Cardiac septum (tissue), 1 donor: ENCODE measurements around the gene SRPK2. TPM values are rescaled to one million over a fixed set of nuclear protein-coding genes. Genes with fewer than 3 reads are reported as not detected.
"Not testable (repeated sequence)": the region's sequence is repeated elsewhere in the genome, so short reads cannot be mapped to it uniquely, and the experiment has no call there.

Experiments
- DNase-seq: peaks from one replicate; pipeline ENCODE4 v3.0.0-alpha.2; 2020; ENCODE audit warnings: low spot score
- intact Hi-C: fragments of 100-400 bp; cut with DNase I; formaldehyde crosslinking; loops from one replicate; pipeline ENCODE4 v1.14.0; 2022
- total RNA-seq: library from RNA; stranded (reverse); fragmentation: NEBNext Ultra II Directional; extraction: Animal tissue kit (Norgen Biotek cat#: 25700); gene quantifications from one replicate; pipeline ENCODE4 v1.2.1, GENCODE V29; 2021
- donor health status: DM: no; HTN: no; CAD: no.

The SRPK2 gene
- total RNA-seq, 1 donor from 2014 or later = 37.8 TPM

DNA sequence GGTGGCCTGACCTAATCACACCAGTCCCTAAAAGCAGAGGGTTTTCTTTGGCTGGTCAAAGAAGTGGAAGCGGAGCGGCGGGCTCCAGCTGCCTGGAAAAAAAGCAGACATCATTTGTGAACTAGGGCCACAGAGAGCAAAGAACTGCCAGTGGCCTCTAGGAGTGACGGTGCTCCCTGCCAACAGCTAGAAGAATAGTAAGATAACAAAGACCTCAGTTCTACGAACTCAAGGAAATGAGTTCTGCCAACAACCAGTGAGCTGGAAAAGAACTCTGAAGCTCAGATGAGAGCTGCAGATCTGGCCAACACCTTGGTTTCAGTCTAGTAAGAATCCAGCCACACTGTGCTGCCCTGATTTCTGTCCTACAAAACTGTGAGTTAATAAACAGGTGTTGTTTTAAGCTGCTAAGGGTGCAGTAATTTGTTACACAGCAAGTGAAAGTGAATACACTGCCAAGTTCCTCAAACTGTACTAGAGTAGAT is 178.0 kb downstream of the SRPK2 start:
- no peak for DNase-seq
- intact Hi-C loops = no loop called here

DNA sequence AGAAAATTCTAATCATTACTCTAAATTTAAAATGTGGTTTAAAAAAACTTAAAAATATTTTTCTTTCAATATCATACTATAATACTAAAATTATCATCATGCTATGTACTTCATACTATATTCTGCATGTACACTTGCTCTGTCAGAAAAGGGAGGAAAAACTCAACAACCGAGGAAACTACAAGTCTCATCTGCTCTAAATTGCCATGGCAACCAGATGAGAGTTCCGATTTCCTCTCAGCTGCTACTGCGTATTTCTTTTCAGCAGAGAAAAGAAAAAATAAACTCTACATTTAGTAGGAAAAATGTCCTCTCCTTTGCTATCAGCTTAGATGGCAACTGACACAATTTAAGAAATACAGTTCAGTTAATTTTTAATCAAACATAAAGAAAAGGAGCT is 178.9 kb downstream of the SRPK2 start:
- DNase-seq = no peak
- intact Hi-C loops = no loop called here

DNA sequence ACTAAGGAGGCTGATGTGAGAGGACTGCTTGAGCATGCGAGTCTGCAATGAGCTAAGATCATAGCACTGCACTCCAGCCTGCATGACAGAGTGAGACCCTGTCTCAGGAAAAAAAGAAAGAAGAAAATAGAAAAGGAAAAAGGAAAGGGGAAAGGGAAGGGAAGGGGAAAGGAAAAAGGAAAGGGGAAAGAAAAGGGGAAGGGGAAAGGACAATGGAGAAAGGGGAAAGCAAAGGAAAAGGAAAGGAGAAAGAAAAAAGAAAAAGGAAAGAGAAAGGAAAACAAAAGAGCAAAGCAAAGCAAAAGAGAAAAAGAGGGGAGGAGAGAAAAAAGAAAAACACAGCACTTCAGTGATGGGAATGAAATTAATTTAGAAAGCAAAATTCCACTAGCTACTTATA is 179.3 kb downstream of the SRPK2 start:
- no peak for DNase-seq
- intact Hi-C loops = no loop called here

DNA sequence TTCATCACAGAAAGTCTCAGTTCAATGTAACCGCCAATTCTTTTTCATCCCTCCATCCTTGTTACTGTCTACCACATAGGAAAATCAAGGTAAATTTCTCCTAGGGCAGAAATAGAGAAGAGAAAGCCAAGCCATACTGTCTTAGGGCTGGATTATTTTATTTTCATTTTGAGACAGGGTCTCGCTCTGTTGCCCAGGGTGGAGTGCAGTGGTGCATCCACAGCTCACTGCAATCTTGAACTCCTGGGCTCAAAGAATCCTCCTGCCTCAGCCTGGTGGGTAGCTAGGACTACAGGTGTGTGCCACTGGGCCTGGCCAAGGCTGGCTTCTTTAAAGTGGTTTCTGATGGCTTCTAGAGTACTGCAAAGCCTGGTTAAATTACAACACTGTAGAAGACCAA is 181.7 kb downstream of the SRPK2 start:
- intact Hi-C loops = no loop called here

DNA sequence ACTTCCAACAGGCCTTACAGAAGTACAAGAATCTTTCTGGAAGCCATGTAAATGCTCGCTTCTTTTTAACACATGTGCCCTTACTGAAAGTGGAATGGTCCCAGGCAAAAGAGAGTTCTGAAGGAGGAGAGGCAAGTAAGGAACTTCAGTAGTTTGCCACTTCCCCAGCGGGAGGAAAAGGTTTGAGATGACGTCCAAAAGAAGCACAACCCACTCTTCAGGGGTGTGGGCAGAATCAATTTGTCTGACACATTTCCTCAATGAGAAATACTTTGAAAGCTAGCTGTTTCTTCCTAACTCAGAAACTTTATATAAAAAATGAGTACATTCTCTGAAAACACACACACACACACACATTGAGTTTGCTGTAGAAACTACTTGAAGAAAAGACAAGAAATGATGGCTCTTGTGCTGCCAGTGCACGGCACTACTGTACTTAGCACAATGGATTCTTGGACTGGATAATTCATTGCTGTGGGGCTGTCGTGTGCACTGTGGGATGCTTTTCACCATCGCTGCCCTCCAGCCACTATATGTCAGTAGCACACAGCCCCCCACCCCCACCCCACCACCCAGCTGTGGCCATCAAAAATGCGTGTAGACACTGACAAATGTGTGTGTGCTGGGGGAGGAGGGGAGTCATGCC is 183.0 kb downstream of the SRPK2 start:
- intact Hi-C loops = no loop called here
- no peak for DNase-seq

More for the DNA sequence above, 181.7 kb downstream of the SRPK2 start:
- no peak for DNase-seq

DNA sequence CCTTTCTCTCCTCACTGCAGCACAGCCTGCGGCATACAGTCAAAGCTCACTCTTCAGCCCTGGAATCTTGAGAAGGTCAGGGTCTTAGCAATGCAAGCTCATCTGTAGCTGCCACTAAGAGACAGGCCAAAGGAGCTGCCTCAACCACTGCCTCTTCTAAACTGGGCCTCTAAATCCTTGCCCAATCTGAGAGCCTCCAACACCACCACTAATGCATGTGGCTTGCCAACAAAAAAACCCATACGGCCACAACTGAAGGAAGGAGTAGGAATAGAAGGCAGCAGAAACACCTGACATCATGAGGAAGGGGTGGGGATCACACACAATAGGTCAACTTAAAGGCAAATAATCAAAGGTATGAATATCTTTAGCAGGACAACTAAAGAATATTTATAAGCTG is 183.8 kb downstream of the SRPK2 start:
- intact Hi-C loops = no loop called here
- DNase-seq = no peak

DNA sequence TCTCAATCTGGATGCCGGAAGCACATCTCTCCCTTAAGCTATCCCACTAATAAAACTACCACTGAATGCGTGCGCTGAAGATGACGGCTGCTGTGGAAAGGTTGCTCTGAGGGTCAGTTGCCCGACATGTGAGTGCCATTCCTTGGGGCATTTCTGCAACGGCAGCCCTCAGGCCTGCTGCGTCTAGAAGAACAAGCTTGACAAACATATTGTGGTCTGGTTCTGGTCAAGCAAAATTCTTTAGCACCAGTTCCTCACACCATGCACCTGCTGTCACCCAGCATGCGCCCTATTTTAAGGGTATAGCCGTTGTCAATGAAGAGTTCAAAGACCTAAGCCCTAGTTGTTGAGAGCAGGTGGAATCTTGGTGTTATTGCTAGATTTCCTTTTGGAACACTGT is 184.2 kb downstream of the SRPK2 start:
- intact Hi-C loops = no loop called here
- DNase-seq = no peak

DNA sequence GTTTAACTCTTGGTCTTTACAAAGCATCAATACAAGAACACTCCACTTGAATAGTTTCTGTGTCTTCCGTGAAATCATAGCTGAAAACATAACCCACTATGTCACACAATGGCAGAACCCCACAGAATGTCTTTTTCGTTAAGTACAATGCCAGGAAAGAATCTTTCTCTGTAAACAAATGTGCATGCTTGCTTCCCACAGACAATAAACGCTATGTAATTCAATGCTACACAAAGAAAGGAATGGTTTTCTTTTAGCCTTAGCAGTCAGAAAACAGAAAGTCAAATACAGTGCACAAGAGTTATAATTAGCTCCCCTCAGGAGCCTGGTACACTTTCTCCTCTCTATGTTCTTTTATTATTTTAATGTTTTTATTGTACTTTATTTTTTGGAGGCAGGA is 186.1 kb downstream of the SRPK2 start:
- no peak for DNase-seq
- intact Hi-C loops = no loop called here

DNA sequence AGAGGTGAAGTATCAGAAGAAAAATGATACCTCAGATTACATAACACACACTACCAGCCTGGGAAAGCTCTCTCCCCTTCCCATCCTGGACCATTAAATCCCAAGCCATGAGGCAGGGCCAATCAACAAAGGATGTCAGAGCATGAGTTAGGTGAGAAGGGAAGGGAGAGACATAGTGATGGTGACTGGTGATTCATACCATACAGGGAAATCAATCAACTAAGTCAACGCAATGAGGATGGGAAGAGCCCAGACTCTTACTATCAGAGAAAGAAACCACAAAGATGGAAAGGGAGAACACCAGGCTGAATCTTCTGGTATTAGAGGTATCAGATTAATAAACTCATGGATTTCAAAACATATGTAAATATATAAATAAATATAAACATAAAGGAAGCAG is 189.3 kb downstream of the SRPK2 start:
- intact Hi-C loops = no loop called here
- no peak for DNase-seq

DNA sequence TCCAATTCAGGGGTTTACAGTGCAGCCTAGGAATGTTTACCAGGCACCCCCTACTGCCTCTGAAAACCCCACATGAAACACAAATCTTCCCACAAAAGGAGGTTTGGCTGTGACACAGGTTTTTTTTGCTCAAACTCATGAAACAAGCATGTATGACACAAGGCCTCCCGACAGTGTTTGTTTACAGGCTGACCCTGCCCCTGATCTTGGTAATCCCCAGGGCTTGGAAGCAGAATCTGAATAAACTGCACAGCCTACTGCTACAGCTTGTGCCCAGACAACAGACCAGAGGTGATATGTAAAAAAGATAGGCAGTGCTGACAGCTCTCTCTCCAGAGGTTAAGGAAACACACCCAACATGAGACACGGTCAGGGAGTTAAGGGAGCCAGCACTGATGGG is 190.5 kb downstream of the SRPK2 start:
- DNase-seq = no peak
- intact Hi-C loops = no loop called here

DNA sequence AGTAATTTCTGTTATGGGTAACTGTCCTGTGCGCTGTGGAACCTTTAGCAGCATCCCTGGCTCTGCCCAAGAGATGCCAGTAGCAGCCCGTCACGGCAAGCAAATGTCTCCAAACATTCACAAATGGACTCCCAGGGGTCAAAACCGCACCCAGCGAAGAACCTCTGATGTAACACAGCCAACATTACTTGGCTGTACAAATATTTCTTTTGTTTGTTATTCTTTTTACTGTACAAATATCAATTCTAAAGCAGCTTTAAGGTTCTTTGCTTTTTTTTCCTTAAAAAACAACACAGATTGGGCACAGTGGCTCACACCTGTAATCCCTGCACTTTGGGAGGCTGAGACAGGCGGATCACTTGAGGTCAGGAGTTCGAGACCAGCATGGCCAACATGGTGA is 192.2 kb downstream of the SRPK2 start:
- no peak for DNase-seq
- intact Hi-C loops = no loop called here

DNA sequence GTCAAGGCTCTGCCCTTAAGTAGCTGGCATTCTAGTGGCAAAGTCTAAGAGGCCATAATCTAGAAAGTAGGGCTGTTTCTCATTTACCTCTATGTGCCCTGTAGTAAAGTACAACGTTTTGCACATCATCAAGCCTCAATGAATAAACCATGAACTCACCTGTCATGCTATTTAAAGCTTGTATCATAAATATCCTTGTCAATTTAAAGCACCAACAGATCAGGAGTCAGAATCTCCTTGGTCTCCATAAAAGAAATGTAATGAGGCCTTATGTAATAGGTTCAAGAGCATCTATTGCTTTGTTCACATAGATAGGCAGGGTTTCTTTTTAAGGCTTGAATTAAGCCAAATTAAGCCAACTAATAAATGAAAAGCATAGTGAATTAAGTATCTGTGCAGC is 192.8 kb downstream of the SRPK2 start:
- intact Hi-C loops = no loop called here
- no peak for DNase-seq

DNA sequence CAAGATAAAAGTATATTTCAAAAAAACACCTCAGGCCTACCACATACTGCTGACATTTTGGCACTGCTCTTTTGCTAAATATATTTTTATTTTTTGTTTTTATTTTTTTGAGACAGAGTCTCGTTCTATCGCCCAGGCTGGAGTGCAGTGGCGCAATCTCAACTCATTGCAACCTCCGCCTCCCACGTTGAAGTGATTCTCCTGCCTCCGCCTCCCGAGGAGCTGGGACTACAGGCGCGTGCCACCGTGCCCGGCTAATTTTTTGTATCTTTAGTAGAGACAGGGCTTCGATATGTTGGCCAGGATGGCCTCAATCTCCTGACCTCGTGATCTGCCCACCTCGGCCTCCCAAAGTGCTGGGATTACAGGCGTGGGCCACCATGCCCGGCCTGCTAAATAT is 193.8 kb downstream of the SRPK2 start:
- DNase-seq, intact Hi-C loops: not testable (repeated sequence)

DNA sequence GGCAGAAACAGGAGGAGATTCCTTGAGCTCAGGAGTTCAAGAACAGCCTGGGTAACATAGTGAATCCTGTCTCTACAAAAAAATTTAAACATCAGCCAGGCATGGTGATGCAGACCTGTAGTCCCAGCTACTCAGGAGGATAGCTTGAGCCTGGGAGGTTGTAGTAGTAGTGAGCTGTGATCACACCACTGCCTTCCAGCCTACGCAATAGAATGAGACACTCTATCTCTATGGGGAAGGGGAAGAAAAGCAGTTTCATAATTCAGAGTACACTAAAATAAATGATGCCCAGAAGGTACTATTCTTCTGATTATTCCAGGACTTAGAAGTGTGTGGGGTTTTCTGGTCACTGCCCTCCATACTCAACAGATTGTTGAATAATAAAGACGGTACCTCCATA is 197.4 kb downstream of the SRPK2 start:
- intact Hi-C loops = no loop called here
- no peak for DNase-seq

DNA sequence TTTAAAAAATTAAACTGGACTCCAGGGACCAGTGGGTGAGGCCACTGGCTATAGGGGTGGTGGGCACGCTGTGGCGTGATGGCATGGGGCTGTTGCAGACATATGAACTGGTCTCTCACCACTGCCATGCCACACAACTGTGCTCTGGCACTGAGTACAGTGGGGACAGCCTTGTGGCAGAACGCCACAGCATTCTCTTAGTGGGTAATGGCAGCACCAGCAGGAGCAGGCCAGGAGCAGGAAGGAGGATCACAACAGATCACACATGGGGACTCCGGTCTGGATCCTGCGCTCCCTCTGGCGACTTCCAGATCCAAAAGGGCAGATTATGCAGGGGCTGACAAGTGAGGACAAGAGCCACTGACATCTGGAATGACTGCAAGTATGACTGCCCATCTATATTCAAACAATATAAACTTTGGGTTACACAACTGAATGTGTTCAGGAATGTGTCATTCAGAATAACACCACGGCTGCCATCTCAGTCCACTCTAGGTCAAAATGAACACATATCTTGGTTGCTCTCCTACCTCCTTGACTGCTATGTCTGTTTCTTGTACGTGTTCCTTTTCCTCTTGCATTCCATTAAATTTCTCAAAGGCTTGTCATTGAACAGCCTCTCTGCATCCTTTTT is 198.7 kb downstream of the SRPK2 start:
- intact Hi-C loops = no loop called here
- no peak for DNase-seq

DNA sequence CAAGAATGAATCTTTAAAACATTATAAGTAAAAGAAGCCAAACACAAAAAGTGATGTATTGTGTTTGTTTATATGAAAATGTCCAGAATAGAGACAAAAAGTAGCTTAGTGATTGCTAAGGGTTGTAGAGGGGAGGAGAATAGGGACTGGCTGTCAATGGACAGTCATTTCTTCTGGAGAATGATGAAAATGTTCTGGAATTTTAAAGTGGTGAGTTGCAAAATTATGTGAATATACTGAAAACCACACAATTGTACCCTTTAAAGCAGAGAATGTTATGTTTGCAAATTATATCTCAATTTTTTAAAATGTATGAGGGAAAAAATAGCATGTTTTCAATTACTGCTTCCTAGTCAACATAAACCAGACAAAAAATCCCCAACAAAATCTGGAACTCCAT is 200.5 kb downstream of the SRPK2 start:
- intact Hi-C loops = no loop called here
- DNase-seq = no peak

DNA sequence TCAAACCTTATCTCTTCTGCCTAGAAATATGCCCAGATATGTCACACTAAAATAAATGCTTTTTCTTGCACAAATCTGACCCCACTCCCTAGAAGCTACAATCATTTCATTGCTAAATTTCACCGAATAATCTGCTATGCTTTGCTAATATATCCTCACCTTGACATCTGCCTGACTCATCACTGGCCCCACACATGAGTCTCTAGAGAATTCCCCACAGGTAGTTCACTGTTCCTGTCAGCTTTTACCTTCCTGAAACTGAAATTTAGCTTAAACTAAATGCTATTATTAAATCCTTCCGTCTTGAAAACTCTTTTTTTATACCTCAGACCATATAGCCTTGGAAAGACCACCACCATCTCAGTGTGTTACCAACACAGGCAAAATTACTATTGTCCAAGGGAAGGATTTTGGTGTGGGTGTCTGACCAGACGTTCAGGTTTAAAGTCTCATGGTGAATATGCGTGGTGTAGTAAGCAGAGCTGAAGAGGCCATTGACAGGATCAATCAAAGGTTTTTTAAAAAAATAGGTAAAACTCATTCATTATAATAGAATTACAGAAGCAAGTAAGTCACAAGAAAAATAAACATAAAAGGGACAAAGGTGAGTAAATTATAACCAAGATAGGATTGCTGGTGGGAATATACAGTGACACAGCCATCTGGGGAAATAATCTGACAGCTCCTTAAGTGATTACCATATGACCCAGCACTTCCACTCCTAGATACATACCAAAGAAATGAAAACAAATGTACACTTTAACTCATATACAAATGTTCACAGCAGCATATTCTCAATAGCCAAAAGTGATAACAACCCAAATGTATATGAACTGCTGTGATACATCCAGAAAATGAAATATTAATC is 201.2 kb downstream of the SRPK2 start:
- intact Hi-C loops = no loop called here
- DNase-seq = no peak

DNA sequence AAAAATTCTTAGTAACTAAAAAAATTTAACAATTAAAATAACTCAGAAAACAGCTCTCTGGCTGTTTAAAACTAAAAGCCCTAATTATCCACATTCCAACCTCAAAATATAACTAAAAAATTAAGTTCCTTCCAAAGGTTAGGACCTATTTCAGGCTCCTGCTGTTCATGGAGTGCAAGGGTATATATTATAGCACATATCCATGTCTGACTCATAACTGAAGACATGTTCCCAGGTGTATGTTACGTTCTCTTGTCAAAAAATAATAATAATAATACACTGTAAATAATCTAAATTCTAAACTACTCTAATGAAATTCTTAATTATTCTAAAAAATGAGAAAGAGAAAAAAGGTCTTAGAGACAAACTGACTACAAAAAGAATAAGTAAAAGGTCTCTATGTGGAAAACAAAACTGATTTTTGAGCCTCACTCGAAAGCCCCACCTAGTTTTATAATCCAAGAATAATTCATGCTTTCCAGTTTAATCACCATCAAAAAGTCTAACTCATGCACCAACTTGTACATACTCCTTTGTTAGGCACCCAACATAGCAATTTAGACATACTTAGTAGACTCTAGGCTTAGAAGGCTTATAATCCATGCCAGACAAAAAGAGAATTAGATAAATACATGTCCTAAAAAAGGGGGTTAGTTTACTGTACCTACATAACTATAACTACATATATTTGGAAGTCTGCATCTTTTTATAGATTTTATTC is 203.3 kb downstream of the SRPK2 start:
- DNase-seq = no peak
- intact Hi-C loops = no loop called here

DNA sequence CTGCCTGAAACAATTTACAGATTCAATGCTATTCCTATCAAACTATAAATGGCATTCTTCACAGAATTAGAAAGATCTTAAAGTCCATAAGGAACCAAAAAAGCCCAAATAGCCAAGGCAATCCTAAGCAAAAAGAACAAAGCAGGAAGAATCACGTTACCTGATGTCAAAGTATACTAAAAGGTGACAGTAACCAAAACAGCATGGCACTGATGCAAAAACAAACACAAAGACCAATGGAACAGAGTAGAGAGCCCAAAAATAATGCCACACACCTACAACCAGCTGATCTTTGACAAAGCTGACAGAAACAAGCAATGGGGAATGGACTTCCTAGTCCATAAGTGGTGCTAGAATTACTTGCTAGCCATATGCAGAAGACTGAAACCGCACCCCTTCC is 208.7 kb downstream of the SRPK2 start:
- DNase-seq = no peak

DNA sequence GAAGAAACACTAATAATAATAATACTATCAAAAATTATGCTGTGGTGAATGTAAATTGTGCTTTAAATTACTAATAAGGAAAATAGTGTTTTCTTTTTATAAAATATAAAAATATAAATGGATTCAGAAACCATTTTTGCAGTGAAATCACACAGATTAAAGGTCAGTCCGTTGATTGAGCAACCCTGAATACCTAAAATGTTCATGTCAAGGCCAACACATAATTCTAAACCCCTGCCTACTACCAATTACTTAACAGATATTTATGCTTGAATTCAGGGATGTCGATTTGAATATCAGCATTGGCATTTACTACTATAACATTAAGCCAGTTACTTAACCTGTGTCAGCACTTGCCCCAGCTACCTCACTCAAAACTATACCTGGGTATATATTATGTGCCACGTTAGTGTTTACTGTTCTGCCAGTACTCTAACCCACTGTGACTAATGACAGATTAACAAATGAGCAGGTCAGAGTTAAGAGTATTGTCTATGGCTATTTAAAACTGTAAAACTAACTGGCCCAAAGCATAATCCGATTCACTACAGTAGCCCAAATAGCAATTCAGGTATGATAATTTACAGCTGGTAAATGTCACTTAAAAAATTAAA is 209.7 kb downstream of the SRPK2 start:
- no peak for DNase-seq
- intact Hi-C loops = no loop called here

More for the DNA sequence above, 208.7 kb downstream of the SRPK2 start:
- intact Hi-C loops = no loop called here
